ENCODE data around the gene ZNF440. TPM values are rescaled to one million over a fixed set of nuclear protein-coding genes. Genes with fewer than 3 reads are reported as not detected.
"Not testable (repeated sequence)": the region's sequence is repeated elsewhere in the genome, so short reads cannot be mapped to it uniquely, and the experiment has no call there.

The ZNF440 gene
- total RNA-seq (2012; rRNA removed) = 9.2 and 10.6 TPM in 2 replicates

DNA sequence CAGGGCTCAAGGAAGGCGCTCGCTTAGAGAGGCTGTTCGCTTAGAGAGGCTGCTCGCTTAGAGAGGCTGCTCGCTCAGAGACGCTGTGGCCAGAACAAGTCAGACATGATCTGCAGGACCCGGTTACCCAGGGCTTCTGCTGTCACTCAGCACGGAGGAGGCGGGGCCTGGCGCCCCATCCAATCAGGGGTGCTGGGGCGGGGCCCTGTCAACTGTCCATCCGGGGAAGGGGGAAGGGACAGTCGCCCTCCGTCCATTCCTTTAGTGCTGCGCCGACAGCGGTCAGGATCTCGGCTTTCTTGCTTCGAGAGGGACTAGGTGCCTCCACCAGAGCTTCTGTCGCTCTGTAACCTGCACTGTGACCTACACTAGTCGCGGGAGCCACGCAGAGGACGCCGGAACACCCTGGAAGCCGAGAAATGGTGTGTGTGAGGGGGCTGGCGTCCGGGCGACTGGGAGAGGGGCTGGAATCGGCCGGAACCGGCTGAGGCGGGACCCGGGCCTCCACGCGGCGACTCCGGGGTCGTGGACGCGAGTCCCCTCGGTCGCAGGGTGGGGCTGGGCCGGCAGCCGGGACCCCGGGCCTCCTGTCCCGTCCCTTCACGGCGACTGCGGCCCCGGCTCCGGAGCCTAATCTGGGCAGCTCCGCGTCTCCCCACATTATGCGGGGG lies at the start of gene ZNF440:
Gene ZNF440, plus strand, starts transcription at position 245 of the 671 bp plus-strand sequence. Its CDS starts 175 bp downstream, at position 420.
- Histone ChIP-seq H3K4me2 (ENCODE audit: low read length) (peak within 1 kb of the TSS; percentile 90), H3K4me3 (ENCODE audit: low read length) (peak within 1 kb of the TSS; percentile 92), H3K4me1 (ENCODE audit: control insufficient read depth, insufficient read depth, low read length) (peaks cover 5% of the 10 kb centered on the region), H3K36me3 (ENCODE audit: insufficient read depth, low read length) (no peaks in the 10 kb centered on the region), H3K27me3 (ENCODE audit: control insufficient read depth, insufficient read depth, low read length) (no peaks in the 10 kb centered on the region), H3K9ac (ENCODE audit: low read depth, low read length) (peak within 1 kb of the TSS; percentile 84), H3K9me3 (replicated peaks; ENCODE audit: low read length) (no peaks in the 10 kb centered on the region)

DNA sequence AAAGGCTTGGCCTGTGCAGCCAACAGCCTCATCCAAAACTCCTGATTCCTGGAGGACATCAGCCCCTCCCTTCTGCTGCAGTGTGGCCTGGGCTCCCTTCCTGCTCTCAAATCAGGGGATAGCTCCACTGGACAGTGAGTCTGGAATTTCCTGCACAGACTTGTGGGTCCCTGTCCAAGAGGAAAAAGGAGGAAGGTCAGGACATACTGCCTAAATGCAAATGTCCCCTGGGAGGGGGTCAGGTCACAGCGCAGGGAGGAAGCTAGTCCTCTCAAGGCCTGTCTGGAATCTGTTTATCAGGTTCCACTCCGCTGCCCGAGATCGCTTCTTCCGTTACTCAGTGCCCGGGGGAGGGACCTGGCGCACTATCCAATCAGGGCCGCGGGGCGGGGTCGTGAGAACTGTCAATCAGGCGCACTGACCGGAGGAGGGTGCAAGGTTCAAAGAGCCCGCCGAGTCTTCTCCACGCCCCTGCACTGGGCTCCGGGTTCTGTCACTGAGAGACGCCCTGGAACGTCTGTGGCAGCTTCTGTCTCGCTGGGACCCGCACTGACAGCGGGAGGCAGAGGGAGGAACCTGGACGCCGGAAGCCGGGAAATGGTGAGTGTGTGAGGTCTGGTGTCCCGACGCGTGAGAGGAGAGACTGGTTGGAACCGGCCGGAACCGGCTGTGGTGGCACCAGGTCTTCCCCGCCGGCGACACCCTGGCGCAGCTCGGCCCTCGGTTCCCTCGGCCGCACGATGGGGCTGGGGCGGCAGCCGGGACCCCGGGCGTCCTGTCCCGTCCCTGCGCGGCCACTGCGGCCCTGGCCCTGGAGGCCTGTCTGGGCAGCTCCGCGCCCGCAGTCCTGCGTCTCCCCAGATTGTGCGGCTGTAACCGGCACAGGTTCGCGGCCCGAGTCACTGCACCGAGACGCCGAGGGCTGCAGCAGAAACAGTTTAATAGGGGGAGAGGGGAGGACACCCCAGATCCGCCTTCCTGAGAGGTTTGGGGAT lies 47.2 kb upstream of the ZNF440 start, which contains the start of gene ZNF441:
Gene ZNF441, plus strand, starts transcription at position 404 of the 995 bp plus-strand sequence. Its CDS starts 194 bp downstream, at position 598.
- H3K4me1 ChIP-seq (ENCODE audit: control insufficient read depth, insufficient read depth, low read length) = peaks cover 8% of the 10 kb centered on the region
- H3K9me3 ChIP-seq (replicated peaks; ENCODE audit: low read length) = peaks cover 7% of the 10 kb centered on the region
- H3K27me3 ChIP-seq (ENCODE audit: control insufficient read depth, insufficient read depth, low read length) = peaks cover 3% of the 10 kb centered on the region
- H3K4me2 ChIP-seq (ENCODE audit: low read length) = peak within 1 kb of the TSS; percentile 94
- H3K4me3 ChIP-seq (ENCODE audit: low read length) = peak within 1 kb of the TSS; percentile 80
- peak within 1 kb of the TSS; percentile 97 for H3K9ac ChIP-seq (ENCODE audit: low read depth, low read length)
- H3K36me3 ChIP-seq (ENCODE audit: insufficient read depth, low read length) = peaks cover 3% of the 10 kb centered on the region

DNA sequence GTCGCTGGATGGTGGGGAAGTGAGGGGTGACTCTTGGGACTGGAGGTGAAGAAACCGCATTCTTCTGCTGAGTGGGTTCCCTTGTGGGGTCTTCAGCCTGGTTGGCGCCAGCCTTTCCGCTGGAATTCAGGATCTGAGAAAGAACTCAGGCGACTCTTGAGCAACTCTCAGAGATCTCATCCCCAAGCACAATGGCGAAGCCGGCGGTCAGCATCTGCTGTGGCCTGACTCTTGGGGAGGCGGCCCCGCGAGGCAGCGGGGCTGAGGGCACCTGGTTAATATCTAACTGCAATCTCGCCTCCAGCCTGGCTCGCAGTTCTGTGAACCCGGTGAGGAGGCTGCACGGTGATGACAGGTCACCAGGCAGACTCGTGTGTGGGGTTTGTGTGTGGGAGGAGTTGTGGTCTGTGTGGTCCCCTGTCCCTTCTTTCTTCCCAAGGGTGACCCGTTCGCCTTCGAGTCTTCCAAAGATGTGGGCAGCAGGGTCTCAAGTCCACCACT lies 46.4 kb upstream of the ZNF440 start:
- H3K4me3 ChIP-seq (ENCODE audit: low read length) = peak overlapping the region; percentile 80
- H3K27me3 ChIP-seq (ENCODE audit: control insufficient read depth, insufficient read depth, low read length) = peaks cover 3% of the 10 kb centered on the region
- H3K4me1 ChIP-seq (ENCODE audit: control insufficient read depth, insufficient read depth, low read length) = peaks cover 8% of the 10 kb centered on the region
- peak overlapping the region; percentile 97 for H3K9ac ChIP-seq (ENCODE audit: low read depth, low read length)
- peak overlapping the region; percentile 94 for H3K4me2 ChIP-seq (ENCODE audit: low read length)
- peaks cover 3% of the 10 kb centered on the region for H3K36me3 ChIP-seq (ENCODE audit: insufficient read depth, low read length)
- H3K9me3 ChIP-seq (replicated peaks; ENCODE audit: low read length) = peaks cover 7% of the 10 kb centered on the region

DNA sequence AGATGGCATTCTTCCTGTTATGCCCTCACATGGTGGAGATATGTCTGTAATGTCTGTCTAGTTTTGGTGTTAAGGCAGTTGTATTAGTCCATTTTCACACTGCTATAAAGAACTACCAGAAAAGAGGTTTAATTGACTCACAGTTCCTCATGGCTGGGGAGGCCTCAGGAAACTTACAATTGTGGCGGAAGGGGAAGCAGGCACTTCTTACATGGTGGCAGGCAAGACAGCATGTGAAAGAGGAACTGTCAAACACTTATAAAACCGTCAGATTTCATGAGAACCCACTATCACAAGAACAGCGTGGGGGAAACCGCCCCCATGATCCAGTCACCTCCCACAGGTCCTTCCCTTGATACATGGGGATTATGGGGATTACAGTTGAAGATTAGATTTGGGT lies 44.1 kb upstream of the ZNF440 start:
- Histone ChIP-seq H3K4me1 (ENCODE audit: control insufficient read depth, insufficient read depth, low read length) (peaks cover 8% of the 10 kb centered on the region), H3K27me3 (ENCODE audit: control insufficient read depth, insufficient read depth, low read length) (no peaks in the 10 kb centered on the region), H3K36me3 (ENCODE audit: insufficient read depth, low read length) (peaks cover 3% of the 10 kb centered on the region), H3K9me3 (replicated peaks; ENCODE audit: low read length) (peaks cover 10% of the 10 kb centered on the region), H3K4me2 (ENCODE audit: low read length) (no peak overlapping the region), H3K4me3 (ENCODE audit: low read length) (no peak overlapping the region), H3K9ac (ENCODE audit: low read depth, low read length) (no peak overlapping the region)

DNA sequence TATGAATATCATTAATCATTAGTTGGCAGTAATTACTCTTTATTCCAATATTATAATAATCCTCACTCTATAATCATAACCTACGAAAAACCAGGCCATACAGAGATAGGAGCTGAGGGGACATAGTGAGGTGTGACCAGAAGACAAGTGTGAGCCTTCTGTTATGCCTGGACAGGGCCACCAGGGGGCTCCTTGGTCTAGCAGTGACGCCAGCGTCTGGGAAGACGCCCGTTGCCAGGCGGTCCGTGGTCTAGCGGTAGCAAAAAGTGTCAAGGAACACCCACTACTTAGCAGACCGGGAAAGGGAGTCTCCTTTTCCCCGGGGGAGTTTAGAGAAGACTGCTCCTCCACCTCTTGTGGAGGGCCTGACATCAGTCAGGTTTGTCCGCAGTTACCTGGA lies 42.6 kb upstream of the ZNF440 start:
- H3K4me2 ChIP-seq (ENCODE audit: low read length); H3K4me3 ChIP-seq (ENCODE audit: low read length); H3K27me3 ChIP-seq (ENCODE audit: control insufficient read depth, insufficient read depth, low read length); H3K4me1 ChIP-seq (ENCODE audit: control insufficient read depth, insufficient read depth, low read length); H3K36me3 ChIP-seq (ENCODE audit: insufficient read depth, low read length); H3K9ac ChIP-seq (ENCODE audit: low read depth, low read length): not testable (repeated sequence)
- H3K9me3 ChIP-seq (replicated peaks; ENCODE audit: low read length) = peaks cover 11% of the 10 kb centered on the region

DNA sequence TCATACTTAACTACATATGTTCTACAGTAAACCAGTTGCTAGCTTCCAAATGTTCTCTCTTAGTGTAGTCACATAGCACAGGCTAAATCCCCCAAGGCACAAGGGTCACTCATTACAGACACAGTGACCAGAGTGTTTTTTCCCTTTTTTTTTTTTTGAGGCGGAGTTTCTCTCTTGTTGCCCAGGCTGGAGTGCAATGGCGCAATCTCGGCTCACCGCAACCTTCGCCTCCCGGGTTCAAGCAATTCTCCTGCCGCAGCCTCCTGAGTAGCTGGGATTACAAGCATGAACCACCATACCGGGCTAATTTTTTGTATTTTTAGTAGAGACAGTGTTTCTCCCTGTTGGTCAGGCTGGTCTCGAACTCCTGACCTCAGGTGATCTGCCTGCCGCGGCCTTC lies 37.4 kb upstream of the ZNF440 start:
- not testable (repeated sequence) for H3K4me1 ChIP-seq (ENCODE audit: control insufficient read depth, insufficient read depth, low read length); H3K4me2 ChIP-seq (ENCODE audit: low read length); H3K27me3 ChIP-seq (ENCODE audit: control insufficient read depth, insufficient read depth, low read length); H3K4me3 ChIP-seq (ENCODE audit: low read length); H3K9ac ChIP-seq (ENCODE audit: low read depth, low read length)
- Histone ChIP-seq H3K36me3 (ENCODE audit: insufficient read depth, low read length) (peaks cover 45% of the 10 kb centered on the region), H3K9me3 (replicated peaks; ENCODE audit: low read length) (peaks cover 42% of the 10 kb centered on the region)

DNA sequence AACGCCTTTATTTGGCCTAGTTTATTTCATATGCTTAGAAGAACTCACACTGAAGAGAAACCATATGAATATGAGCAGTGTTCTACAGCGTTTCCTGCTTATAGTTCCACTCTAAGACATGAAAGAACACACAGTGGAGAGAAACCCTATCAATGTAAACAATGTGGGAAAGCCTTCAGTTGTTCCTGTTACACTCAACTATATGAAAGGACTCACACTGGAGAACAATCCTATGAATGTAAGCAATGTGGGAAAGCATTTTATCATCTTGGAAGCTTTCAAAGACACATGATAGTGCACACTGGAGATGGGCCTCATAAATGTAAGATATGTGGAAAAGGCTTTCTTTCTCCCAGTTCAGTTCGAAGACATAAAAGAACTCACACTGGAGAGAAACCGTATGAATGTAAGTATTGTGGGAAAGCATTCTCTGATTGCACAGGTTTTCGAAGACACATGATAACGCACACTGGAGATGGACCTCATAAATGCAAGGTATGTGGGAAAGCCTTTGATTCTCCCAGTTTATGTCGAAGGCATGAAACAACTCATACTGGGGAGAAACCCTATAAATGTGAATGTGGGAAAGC lies 33.5 kb upstream of the ZNF440 start:
- Histone ChIP-seq H3K4me1 (ENCODE audit: control insufficient read depth, insufficient read depth, low read length) (no peaks in the 10 kb centered on the region), H3K9me3 (replicated peaks; ENCODE audit: low read length) (peaks cover 59% of the 10 kb centered on the region), H3K4me2 (ENCODE audit: low read length) (no peak overlapping the region), H3K27me3 (ENCODE audit: control insufficient read depth, insufficient read depth, low read length) (no peaks in the 10 kb centered on the region), H3K4me3 (ENCODE audit: low read length) (peak overlapping the region; percentile 24), H3K9ac (ENCODE audit: low read depth, low read length) (no peak overlapping the region), H3K36me3 (ENCODE audit: insufficient read depth, low read length) (peaks cover 72% of the 10 kb centered on the region)

DNA sequence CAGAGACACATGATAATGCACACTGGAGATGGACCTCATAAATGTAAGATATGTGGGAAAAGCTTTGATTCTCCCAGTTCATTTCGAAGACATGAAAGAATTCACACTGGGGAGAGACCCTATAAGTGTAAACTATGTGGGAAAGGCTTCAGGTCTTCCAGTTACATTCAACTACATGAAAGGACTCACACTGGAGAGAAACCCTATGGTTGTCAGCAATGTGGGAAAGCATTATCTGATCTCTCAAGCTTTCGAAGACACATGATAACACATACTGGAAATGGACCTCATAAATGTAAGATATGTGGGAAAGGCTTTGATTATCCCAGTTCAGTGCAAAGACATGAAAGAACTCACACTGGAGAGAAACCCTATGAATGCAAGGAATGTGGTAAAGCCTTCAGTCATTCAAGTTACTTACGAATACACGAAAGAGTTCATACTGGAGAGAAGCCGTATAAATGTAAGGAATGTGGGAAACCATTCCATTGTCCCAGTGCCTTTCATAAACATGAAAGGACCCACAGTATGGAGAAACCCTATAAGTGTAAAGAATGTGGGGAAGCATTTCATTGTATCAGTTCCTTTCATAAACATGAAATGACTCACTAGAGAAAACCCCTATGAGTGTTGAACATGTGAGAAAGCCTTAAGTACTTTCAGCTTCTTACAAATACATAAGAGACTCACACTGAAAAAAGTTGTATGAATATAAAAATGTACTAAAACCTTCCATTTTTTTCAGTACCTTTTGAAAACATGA lies 32.6 kb upstream of the ZNF440 start:
- no peak overlapping the region for H3K9ac ChIP-seq (ENCODE audit: low read depth, low read length)
- H3K36me3 ChIP-seq (ENCODE audit: insufficient read depth, low read length) = peaks cover 72% of the 10 kb centered on the region
- H3K27me3 ChIP-seq (ENCODE audit: control insufficient read depth, insufficient read depth, low read length) = no peaks in the 10 kb centered on the region
- H3K4me3 ChIP-seq (ENCODE audit: low read length) = no peak overlapping the region
- peaks cover 60% of the 10 kb centered on the region for H3K9me3 ChIP-seq (replicated peaks; ENCODE audit: low read length)
- H3K4me1 ChIP-seq (ENCODE audit: control insufficient read depth, insufficient read depth, low read length) = no peaks in the 10 kb centered on the region
- no peak overlapping the region for H3K4me2 ChIP-seq (ENCODE audit: low read length)

DNA sequence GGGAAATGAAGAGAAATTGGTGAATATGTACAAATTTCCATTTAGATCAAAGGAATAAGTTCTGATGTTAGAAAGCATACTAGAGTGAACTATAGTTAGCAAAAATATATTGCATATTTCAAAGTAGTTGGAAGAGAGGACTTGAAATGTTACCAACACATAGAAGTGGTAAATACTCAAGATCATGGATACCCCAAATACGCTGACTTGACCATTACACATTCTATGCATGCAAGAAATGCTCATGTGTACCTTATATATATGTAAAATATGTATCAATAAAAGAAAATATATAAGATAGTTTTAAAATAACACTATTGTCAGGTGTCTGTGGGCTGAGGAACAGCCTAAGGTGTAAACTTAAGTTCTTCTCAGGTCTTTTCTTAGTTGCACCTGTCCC lies 30.3 kb upstream of the ZNF440 start:
- no peak overlapping the region for H3K4me3 ChIP-seq (ENCODE audit: low read length)
- H3K4me1 ChIP-seq (ENCODE audit: control insufficient read depth, insufficient read depth, low read length) = no peaks in the 10 kb centered on the region
- no peak overlapping the region for H3K4me2 ChIP-seq (ENCODE audit: low read length)
- peaks cover 55% of the 10 kb centered on the region for H3K36me3 ChIP-seq (ENCODE audit: insufficient read depth, low read length)
- H3K27me3 ChIP-seq (ENCODE audit: control insufficient read depth, insufficient read depth, low read length) = no peaks in the 10 kb centered on the region
- no peak overlapping the region for H3K9ac ChIP-seq (ENCODE audit: low read depth, low read length)
- peaks cover 61% of the 10 kb centered on the region for H3K9me3 ChIP-seq (replicated peaks; ENCODE audit: low read length)

DNA sequence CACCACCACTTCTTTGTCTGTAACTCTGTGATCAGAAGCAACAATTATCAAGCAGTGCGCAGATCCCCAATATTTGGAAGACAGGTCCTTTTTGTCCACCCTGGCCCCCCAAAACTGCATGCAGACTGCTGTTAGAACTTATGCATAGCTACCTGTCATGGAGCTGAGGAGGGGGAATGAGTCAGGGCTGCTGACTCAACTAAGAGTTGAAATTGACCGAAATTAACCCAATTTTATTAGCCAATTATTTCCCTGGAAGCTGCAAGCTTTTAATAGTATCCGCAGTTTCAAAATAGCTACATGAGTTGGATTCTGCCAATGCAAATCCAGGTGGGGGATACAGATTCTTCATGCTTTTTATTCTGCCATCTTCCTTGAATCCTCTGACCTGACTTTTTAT lies 29.7 kb upstream of the ZNF440 start:
- H3K27me3 ChIP-seq (ENCODE audit: control insufficient read depth, insufficient read depth, low read length) = no peaks in the 10 kb centered on the region
- H3K4me3 ChIP-seq (ENCODE audit: low read length) = no peak overlapping the region
- no peak overlapping the region for H3K9ac ChIP-seq (ENCODE audit: low read depth, low read length)
- H3K9me3 ChIP-seq (replicated peaks; ENCODE audit: low read length) = peaks cover 56% of the 10 kb centered on the region
- H3K36me3 ChIP-seq (ENCODE audit: insufficient read depth, low read length) = peaks cover 49% of the 10 kb centered on the region
- H3K4me2 ChIP-seq (ENCODE audit: low read length) = no peak overlapping the region
- no peaks in the 10 kb centered on the region for H3K4me1 ChIP-seq (ENCODE audit: control insufficient read depth, insufficient read depth, low read length)

Data from skeletal muscle satellite cell (primary cell).